IMR-90 (cell line): ENCODE data around the gene FAM89A. TPM values are rescaled to one million over a fixed set of nuclear protein-coding genes. Genes with fewer than 3 reads are reported as not detected.

ENCODE experiments used
- ATAC-seq: fragments of 200-7000 bp; cut with Tn5 transposase; 2 replicates; pipeline ENCODE4 v1.9.1; 2020; ENCODE audit warnings: low read depth, mild to moderate bottlenecking, moderate library complexity
- BruUV-seq: library from RNA; stranded (reverse); fragments of 400-500 nt; replicated peaks from 2 replicates; lab custom pipeline; 2021; lab: Mats Ljungman, UMichigan
- CTCF ChIA-PET: fragments of 300-600 bp; formaldehyde crosslinking; extraction: SDS; loops from one replicate; lab custom pipeline; 2021; ENCODE audit warnings: antibody characterized with exemption; lab: Yijun Ruan, JAX
- POLR2A ChIA-PET: fragments of 300-600 bp; sonication (Branson Sonifier 250); formaldehyde crosslinking; loops from one replicate; lab custom pipeline; 2022; ENCODE audit warnings: antibody characterized with exemption; ENCODE audit not compliant: unreplicated experiment; lab: Charles Lee
- DNase-seq: peaks from one replicate; pipeline ENCODE4 v3.0.0; 2013
- H2AFZ ChIP-seq: replicated peaks from 2 replicates; pipeline ENCODE3; 2013; ENCODE audit warnings: low read length, mild to moderate bottlenecking; ENCODE audit not compliant: poor library complexity
- H2AK5ac ChIP-seq: 2 replicates; pipeline ENCODE4 v1.6.1; 2013; ENCODE audit warnings: low read depth, low read length, inconsistent platforms
- H2AK9ac ChIP-seq: replicated peaks from 2 replicates; pipeline ENCODE3; 2013; ENCODE audit warnings: mild to moderate bottlenecking, low read depth, low read length, moderate library complexity; ENCODE audit not compliant: poor library complexity
- H2BK120ac ChIP-seq: 2 replicates; pipeline ENCODE4 v1.6.1; 2013; ENCODE audit warnings: low read depth, low read length, inconsistent platforms
- H2BK15ac ChIP-seq: 3 replicates; pipeline ENCODE4 v1.6.1; 2013; ENCODE audit warnings: low read depth, low read length, inconsistent platforms
- H2BK20ac ChIP-seq: 2 replicates; pipeline ENCODE4 v1.6.1; 2013; ENCODE audit warnings: low read depth, mild to moderate bottlenecking, inconsistent platforms, low read length, moderate library complexity
- H2BK5ac ChIP-seq: 2 replicates; pipeline ENCODE4 v1.6.1; 2013; ENCODE audit warnings: mild to moderate bottlenecking, low read depth, low read length, inconsistent platforms; ENCODE audit not compliant: poor library complexity, severe bottlenecking
- H3K14ac ChIP-seq: replicated peaks from 2 replicates; pipeline ENCODE4 v1.6.1; 2013; ENCODE audit warnings: low read depth, low read length, inconsistent platforms
- H3K18ac ChIP-seq: 2 replicates; pipeline ENCODE4 v1.6.1; 2013; ENCODE audit warnings: low read depth, low read length, control low read depth
- H3K23ac ChIP-seq: 2 replicates; pipeline ENCODE4 v1.6.1; 2013; ENCODE audit warnings: low read depth, low read length, inconsistent platforms
- H3K27ac ChIP-seq: 2 replicates; pipeline ENCODE4 v1.5.1; 2013; ENCODE audit warnings: mild to moderate bottlenecking, control low read depth, low read length; ENCODE audit not compliant: insufficient read depth
- H3K27me3 ChIP-seq: 2 replicates; pipeline ENCODE4 v1.6.1; 2013; ENCODE audit warnings: low read length; ENCODE audit not compliant: control insufficient read depth, insufficient read depth
- H3K36me3 ChIP-seq: 2 replicates; pipeline ENCODE4 v1.6.1; 2013; ENCODE audit warnings: low read length, mixed read lengths; ENCODE audit not compliant: control insufficient read depth, insufficient read depth
- H3K4ac ChIP-seq: 2 replicates; pipeline ENCODE4 v1.6.1; 2013; ENCODE audit warnings: low read depth, low read length, inconsistent platforms
- H3K4me1 ChIP-seq: 2 replicates; pipeline ENCODE4 v1.6.1; 2013; ENCODE audit warnings: low read length, mixed read lengths; ENCODE audit not compliant: control insufficient read depth, insufficient read depth
- H3K4me2 ChIP-seq: 2 replicates; pipeline ENCODE4 v1.6.1; 2013; ENCODE audit warnings: low read depth, mild to moderate bottlenecking, control low read depth, low read length, moderate library complexity
- H3K4me3 ChIP-seq: 2 replicates; pipeline ENCODE4 v1.5.1; 2013; ENCODE audit warnings: low read depth, mild to moderate bottlenecking, control low read depth, low read length, moderate library complexity; ENCODE audit not compliant: insufficient read depth
- H3K56ac ChIP-seq: 2 replicates; pipeline ENCODE4 v1.6.1; 2013; ENCODE audit warnings: low read length, inconsistent platforms; ENCODE audit not compliant: insufficient read depth; ENCODE audit errors: extremely low read depth
- H3K79me1 ChIP-seq, 2 experiments: 2 replicates each; pipeline ENCODE4 v1.6.1; 2013; ENCODE audit warnings: low read length in 2 of 2, inconsistent platforms in 1 of 2, low read depth in 1 of 2
- H3K9ac ChIP-seq: 2 replicates; pipeline ENCODE4 v1.6.1; 2013; ENCODE audit warnings: low read depth, low read length, control low read depth
- H3K9me1 ChIP-seq: 2 replicates; pipeline ENCODE4 v1.6.1; 2013; ENCODE audit warnings: low read length, inconsistent platforms; ENCODE audit not compliant: insufficient read depth
- H3K9me3 ChIP-seq: 2 replicates; pipeline ENCODE4 v1.6.1; 2013; ENCODE audit warnings: low read length; ENCODE audit not compliant: control insufficient read depth, insufficient read depth
- H4K20me1 ChIP-seq: 2 replicates; pipeline ENCODE4 v1.6.1; 2013; ENCODE audit warnings: low read length, inconsistent platforms; ENCODE audit not compliant: insufficient read depth
- H4K5ac ChIP-seq: 2 replicates; pipeline ENCODE4 v1.6.1; 2013; ENCODE audit warnings: mild to moderate bottlenecking, low read depth, low read length, control low read depth
- H4K8ac ChIP-seq, 2 experiments: 2 replicates each; pipeline ENCODE4 v1.6.1; 2013; ENCODE audit warnings: low read depth in 2 of 2, low read length in 2 of 2, control low read depth in 1 of 2, inconsistent platforms in 1 of 2
- H4K91ac ChIP-seq: 2 replicates; pipeline ENCODE4 v1.6.1; 2013; ENCODE audit warnings: low read depth, low read length, inconsistent platforms; ENCODE audit not compliant: insufficient read depth
- BHLHE40 ChIP-seq: fragments of 150-350 bp; IDR thresholded peaks from 2 replicates; pipeline ENCODE4 v1.6.1; 2016; ENCODE audit warnings: mild to moderate bottlenecking, low read depth, low read length
- CHD1 ChIP-seq: IDR thresholded peaks from 2 replicates; pipeline ENCODE4 v1.6.1; 2012; ENCODE audit warnings: low read depth, low read length, improper control_type of control experiment
- FOS ChIP-seq: fragments of 150-350 bp; IDR thresholded peaks from 2 replicates; pipeline ENCODE4 v1.6.1; 2016; ENCODE audit warnings: low read depth, low read length
- RCOR1 ChIP-seq: IDR thresholded peaks from 2 replicates; pipeline ENCODE4 v1.6.1; 2012; ENCODE audit warnings: mild to moderate bottlenecking, low read length, improper control_type of control experiment; ENCODE audit not compliant: insufficient replicate concordance
- SMC3 ChIP-seq: fragments of 150-350 bp; IDR thresholded peaks from 2 replicates; pipeline ENCODE4 v1.6.1; 2016; ENCODE audit warnings: low read depth, mild to moderate bottlenecking, antibody characterized with exemption, low read length, moderate library complexity
- dilution Hi-C: fragments of 300-500 bp; cut with HindIII; formaldehyde crosslinking; loops from one replicate; pipeline ENCODE4 v1.14.3; 2018; ENCODE audit warnings: low sequenced_read_pairs; ENCODE audit not compliant: unreplicated experiment
- in situ Hi-C: fragments of 300-500 bp; cut with MboI; formaldehyde crosslinking; loops from 3 replicates; pipeline ENCODE4 v1.14.3; 2019; ENCODE audit warnings: low sequenced_read_pairs, inconsistent platforms, mixed read lengths
- intact Hi-C: fragments of 100-400 bp; cut with micrococcal nuclease; formaldehyde crosslinking; loops from 2 replicates; pipeline ENCODE4 v1.10.0; 2022
- polyA plus RNA-seq, 3 experiments: library from polyadenylated mRNA; depleted of rRNA; stranded (reverse); fragments of >200 nt; gene quantifications; 2 replicates each; pipeline ENCODE4 v1.2.3, GENCODE V29; 2012; ENCODE audit warnings: low replicate concordance in 1 of 3
- total RNA-seq: library from RNA; depleted of rRNA; stranded (reverse); fragments of >200 nt; gene quantifications from 2 replicates; pipeline ENCODE4 v1.2.3, GENCODE V29; 2012
- TF ChIP-seq, protein P1 (sequence below): fragments of 150-350 bp; IDR thresholded peaks from 2 replicates; pipeline ENCODE4 v1.6.1; 2017; ENCODE audit warnings: mild to moderate bottlenecking, antibody characterized with exemption, low read length, low read depth
- TF ChIP-seq, protein P2 (sequence below): conservative IDR thresholded peaks from 2 replicates; pipeline ENCODE4 v1.5.1; 2012; ENCODE audit warnings: mild to moderate bottlenecking, low read depth, low read length, improper control_type of control experiment

FAM89A gene
- total and polyA plus RNA-seq, 2 of the 4 experiments (the other 2 are of a cell fraction), result 6.8 to 8.1 TPM

GRCh38 chr1:231045286-231045685, 5.2 kb upstream of the FAM89A start:
- H3K4me1 ChIP-seq, result peaks cover 5% of the 10 kb centered on the region; the same call in 1 of the 2 replicates
- no peak overlapping the region for H3K4me3 ChIP-seq
- ChIA-PET POLR2A (no interaction called here), CTCF (no interaction called here)
- no peak overlapping the region for H3K56ac ChIP-seq
- BruUV-seq, result no TSS peak
- peaks cover 9% of the 10 kb centered on the region for H3K9me3 ChIP-seq
- H3K27me3 ChIP-seq, result peaks cover 27% of the 10 kb centered on the region
- H3K79me1 ChIP-seq, result no peaks in the 10 kb centered on the region
- H3K9me1 ChIP-seq, result no peaks in the 10 kb centered on the region
- no peak overlapping the region for H3K4ac ChIP-seq
- no peak overlapping the region for H3K9ac ChIP-seq
- dilution Hi-C loops (no loop called here), intact Hi-C loops (loop anchor here (5.0 kb wide), 1 partner anchor 157 kb away; no protein-coding TSS in a partner anchor), in situ Hi-C loops (no loop called here)
- H2AK9ac ChIP-seq, result no peak overlapping the region
- no peak overlapping the region for H2BK20ac ChIP-seq
- H3K4me2 ChIP-seq, result no peak overlapping the region
- H2BK120ac ChIP-seq, result no peak overlapping the region
- H3K23ac ChIP-seq, result no peak overlapping the region
- H3K14ac ChIP-seq, result no peak overlapping the region
- H2BK15ac ChIP-seq, result no peak overlapping the region
- no peaks in the 10 kb centered on the region for H4K20me1 ChIP-seq
- H3K18ac ChIP-seq, result no peak overlapping the region
- DNase-seq (no peak), ATAC-seq (no peak)
- no peak for TF ChIP-seq SMC3
- no peak for TF ChIP-seq RCOR1
- TF ChIP-seq FOS, result no peak
- TF ChIP-seq CHD1, result no peak
- TF ChIP-seq, protein P1, sequence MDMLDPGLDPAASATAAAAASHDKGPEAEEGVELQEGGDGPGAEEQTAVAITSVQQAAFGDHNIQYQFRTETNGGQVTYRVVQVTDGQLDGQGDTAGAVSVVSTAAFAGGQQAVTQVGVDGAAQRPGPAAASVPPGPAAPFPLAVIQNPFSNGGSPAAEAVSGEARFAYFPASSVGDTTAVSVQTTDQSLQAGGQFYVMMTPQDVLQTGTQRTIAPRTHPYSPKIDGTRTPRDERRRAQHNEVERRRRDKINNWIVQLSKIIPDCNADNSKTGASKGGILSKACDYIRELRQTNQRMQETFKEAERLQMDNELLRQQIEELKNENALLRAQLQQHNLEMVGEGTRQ, result no peak
- TF ChIP-seq BHLHE40, result no peak
- TF ChIP-seq, protein P2, sequence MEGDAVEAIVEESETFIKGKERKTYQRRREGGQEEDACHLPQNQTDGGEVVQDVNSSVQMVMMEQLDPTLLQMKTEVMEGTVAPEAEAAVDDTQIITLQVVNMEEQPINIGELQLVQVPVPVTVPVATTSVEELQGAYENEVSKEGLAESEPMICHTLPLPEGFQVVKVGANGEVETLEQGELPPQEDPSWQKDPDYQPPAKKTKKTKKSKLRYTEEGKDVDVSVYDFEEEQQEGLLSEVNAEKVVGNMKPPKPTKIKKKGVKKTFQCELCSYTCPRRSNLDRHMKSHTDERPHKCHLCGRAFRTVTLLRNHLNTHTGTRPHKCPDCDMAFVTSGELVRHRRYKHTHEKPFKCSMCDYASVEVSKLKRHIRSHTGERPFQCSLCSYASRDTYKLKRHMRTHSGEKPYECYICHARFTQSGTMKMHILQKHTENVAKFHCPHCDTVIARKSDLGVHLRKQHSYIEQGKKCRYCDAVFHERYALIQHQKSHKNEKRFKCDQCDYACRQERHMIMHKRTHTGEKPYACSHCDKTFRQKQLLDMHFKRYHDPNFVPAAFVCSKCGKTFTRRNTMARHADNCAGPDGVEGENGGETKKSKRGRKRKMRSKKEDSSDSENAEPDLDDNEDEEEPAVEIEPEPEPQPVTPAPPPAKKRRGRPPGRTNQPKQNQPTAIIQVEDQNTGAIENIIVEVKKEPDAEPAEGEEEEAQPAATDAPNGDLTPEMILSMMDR, result no peak
- no peak overlapping the region for H4K8ac ChIP-seq
- H2AK5ac ChIP-seq, result no peak overlapping the region
- H4K91ac ChIP-seq, result no peak overlapping the region
- no peak overlapping the region for H3K27ac ChIP-seq
- no peak overlapping the region for H4K5ac ChIP-seq
- H2AFZ ChIP-seq, result no peak overlapping the region
- no peak overlapping the region for H2BK5ac ChIP-seq
- H3K36me3 ChIP-seq, result no peaks in the 10 kb centered on the region
